AG08396 (cell line): Measurements from ENCODE around the gene LAYN.

Experiments used
- DNase-seq: peaks from one replicate; pipeline ENCODE4 v3.0.0; 2012; ENCODE audit warnings: low spot score, mixed read lengths

Gene LAYN

DNA sequence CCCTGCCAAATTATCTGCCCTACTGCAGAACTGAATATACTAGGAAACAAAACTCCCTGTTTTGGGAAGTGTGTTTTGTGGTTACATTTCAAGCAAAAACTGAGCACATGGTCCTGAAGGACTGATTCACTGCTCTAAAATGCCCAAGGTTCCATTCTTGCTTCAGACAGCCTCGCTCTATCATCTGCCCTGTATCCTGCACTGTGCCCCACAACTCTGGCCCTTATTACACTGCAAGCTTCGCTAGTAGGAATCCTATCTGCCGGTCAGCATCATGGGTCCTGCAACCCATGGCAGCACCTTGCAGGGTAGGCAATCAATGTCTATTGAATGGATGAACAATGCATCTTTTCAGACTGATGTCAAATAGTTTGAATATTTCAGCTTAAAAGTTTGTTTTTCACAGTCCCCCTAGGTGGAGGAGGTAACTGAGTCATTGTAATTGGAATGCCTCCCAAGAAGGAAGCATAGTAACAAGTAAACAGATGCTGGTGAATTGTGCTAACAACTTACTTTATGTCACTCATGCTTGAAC, 21.3 kb downstream of the LAYN start:
- peak; percentile 51 for DNase-seq

DNA sequence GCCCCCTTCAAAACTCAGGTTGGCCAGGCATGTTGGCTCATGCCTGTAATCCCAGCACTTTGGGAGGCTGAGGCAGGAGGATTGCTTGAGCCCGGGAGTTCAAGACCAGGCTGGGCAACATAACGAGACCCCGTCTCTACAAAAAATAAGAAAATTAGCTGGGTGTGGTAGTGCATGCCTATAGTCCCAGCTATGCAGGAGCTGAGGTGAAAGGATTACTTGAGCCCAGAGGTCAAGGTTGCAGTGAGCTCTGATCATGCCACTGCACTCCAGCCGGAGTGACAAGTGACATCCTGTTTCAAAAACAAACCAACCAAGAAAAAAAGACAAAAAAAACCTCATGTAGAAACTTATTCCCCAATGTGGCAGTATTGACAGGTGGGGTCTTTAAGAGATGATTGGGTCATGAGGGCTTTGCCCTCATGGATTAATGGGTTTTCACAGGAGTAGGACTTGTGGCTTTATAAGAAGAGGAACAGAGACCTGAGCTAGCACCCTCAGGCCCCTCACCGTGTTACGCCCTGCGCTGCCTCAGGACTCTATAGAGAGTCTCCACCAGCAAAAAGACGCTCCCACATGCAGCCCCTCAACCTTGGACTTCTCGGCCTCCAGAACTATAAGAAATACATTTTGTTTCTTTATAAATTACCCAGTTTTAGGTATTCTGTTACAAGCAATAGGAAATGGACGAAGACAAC, 22.3 kb downstream of the LAYN start:
- no peak for DNase-seq

- peak; percentile 49 for DNase-seq
Observed at GRCh38 chr11:111565114-111565720, 24.7 kb downstream of the LAYN start.

GRCh38 chr11:111566324-111566723, 25.8 kb downstream of the LAYN start:
- DNase-seq = no peak

GRCh38 chr11:111569476-111569875, 29.0 kb downstream of the LAYN start:
- no peak for DNase-seq

- no peak for DNase-seq
Observed at GRCh38 chr11:111570796-111571195, 30.3 kb downstream of the LAYN start.

- DNase-seq = no peak
Observed at GRCh38 chr11:111571829-111572501, 31.4 kb downstream of the LAYN start.

DNA sequence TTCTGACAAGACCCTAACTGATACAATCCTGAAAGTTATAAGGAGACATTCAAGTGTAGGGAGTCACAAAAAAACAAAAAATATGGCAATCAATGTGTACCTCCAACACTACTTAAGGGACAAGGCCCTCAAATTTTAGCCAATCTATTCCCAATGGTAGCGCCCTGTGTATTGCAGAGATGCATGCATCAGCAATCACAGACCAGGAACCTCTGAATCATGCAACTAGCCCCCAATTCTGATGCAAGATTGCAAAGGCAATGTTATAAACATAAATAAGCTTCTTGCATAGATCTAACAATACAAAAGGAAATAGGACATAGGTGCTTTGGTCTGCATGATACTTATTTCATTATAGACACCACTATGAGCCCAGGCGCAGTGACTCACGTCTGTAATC, 32.1 kb downstream of the LAYN start:
- no peak for DNase-seq

- DNase-seq = no peak
Observed at GRCh38 chr11:111573821-111574249, 33.3 kb downstream of the LAYN start.

GRCh38 chr11:111574373-111575225, 34.1 kb downstream of the LAYN start:
- no peak for DNase-seq

DNA sequence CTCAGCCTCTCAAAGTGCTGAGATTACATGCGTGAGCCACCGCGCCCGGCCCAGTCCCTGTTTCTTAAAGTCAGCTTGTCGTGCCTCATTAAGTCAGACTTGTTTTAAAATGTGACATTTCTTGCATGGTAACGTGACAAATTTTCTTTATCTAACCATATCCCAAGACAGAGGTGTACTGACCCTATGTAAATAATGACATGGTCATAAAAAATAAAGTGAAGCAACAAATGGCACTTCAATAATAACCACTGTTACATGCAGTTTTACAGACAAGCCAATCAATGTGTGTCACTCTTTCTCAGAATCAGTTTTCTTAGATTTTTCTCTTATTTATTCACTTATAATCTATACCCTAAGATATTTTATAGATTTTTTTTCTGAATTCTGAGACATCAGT, 35.2 kb downstream of the LAYN start:
- no peak for DNase-seq

DNA sequence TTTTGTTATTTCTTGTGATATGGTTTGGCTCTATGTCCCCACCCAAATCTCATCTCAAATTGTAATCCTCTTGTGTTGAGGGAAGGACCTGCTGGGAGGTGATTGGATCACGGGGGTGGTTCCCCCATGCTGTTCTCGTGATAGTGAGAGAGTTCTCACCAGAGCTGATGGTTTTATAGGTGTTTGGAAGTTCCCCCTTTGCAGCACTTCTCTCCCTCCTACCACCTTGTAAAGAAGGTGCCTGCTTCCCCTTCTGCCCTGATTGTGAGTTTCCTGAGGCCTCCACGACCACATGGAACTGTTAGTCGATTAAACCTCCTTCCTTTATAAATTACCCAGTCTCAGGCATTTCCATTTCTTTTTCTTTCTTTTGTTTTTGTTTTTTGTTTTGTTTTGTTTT, 37.3 kb downstream of the LAYN start:
- DNase-seq = no peak

DNA sequence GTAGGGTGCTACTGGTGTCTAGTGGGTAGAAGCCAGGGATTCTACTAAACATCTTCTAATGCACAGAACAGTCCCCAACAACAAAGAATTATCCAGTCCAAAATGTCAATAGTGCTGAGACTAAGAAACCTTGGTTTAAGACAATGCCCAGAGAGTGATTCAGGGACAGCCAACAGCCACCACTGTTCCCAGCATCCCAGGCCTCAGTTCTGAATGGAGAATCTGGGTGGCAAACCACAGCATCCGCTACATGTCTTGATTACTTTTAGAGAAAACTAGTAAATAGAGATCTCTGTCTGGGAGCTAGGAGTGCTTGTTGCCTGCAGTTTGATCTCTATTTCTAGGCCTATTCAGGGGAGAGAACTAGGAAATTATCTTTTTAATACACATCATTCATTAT, 40.8 kb downstream of the LAYN start:
- DNase-seq = no peak

DNA sequence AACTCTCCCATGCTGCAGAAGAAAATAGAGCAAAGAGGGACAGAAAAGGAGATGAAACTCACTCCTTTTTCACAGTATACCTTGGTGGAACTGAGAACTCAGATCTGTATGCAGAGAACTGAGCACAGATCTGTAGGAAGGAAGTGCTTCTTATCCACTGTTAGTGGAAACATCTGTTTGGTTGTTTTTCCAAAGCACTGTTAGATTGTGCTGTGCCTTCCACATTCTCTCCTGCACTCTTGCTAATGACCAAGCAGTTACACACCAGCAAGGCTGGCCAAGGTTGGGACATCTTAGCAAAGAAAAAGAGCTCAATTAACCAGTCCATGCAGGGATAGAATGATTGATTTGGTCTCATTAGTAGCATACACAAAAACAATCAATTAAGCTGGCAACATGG, 41.6 kb downstream of the LAYN start:
- DNase-seq = no peak

DNA sequence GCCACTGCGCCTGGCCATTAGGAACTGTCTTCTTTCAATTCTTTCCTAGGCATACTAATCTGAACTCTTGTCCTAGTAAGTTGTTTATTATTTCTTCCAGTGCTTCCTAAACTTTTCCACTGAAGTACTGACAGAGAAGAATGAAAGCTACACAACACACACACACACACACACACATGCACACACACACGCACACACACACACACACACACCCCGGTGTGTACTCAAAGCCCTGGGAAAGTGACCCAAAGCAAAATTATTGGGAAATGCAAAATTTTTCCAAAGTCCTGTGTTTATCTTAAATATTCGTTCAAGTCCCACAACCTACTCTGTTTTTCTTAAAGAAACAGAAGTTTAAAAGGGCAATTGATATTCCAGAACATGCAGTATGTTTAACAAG, 42.4 kb downstream of the LAYN start:
- no peak for DNase-seq

DNA sequence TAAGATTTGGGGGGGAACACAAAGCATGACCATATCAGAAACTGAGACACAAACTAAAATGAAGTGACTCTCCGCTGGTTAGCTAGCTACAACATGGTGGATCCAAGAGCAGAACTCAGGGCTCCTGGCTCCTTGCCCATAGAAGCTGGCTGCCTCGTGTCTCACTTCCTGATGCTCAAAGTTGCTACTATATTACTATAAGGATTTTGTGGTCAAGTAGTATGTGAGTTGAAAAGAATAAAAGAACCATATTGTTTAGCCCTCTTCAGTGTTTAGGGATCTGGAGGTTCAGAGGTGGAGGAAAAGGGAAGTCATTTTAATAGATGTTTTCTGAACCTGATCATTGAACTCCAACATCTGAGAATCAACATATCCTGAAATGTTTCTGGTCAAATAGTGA, 44.9 kb downstream of the LAYN start:
- DNase-seq = no peak

GRCh38 chr11:111586388-111586831, 45.9 kb downstream of the LAYN start:
- no peak for DNase-seq

DNA sequence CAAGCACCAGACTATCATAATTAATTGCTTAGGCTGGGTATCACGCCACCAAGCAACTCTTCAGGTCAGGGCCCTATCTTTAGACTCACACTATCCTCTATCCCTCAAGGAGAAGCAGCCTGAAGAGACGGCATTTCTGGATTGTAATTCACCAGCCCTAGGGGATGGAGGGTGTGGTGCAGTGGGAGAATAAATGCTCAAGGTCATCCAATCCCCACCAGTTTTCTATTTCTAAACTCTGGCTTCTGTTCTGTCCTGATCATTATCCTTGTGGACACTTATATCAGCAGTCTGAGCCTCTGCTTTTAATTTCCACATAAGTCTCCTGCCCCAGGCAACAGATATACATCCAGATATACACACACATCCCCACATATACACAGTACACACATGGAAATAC, 48.6 kb downstream of the LAYN start:
- DNase-seq = no peak

DNA sequence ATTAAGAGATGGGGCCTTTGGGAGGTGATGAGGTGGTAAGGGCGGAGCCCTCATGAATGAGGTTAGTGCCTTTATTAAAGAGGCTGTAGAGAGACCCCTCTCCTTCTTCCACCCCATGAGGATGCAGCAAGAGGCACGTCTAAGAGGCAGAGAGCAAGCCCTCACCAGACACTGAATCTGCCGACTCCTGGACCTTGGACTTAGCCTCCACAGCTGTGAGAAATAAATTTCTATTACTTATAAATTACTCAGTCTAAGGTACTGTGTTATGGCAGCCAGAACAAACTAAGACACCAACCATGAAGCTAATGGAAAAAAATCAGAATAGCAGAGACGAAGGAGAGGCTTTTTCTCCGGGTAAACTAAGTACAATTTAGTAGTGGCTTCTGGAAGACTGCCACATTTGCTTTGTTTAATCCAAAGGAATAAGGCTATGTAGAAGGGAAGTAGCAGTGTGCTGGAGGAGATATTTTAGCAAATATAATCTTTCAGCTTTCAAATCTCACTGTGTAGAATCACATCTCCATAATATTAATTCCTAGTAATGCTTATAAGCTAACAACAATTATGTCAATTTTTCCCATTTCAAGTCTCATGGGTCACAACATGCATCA, 49.5 kb downstream of the LAYN start:
- DNase-seq = no peak

GRCh38 chr11:111591187-111591960, 50.9 kb downstream of the LAYN start:
- DNase-seq = no peak

GRCh38 chr11:111592491-111592890, 52.0 kb downstream of the LAYN start:
- DNase-seq = no peak
